Endothelial cell of umbilical vein (primary cell): ENCODE data around the gene CRKL. TPM values are rescaled to one million over a fixed set of nuclear protein-coding genes. Genes with fewer than 3 reads are reported as not detected.

Experiments
- BruUV-seq: library from RNA; stranded (reverse); fragments of 400-500 nt; replicated peaks from 2 replicates; lab custom pipeline; 2021; lab: Mats Ljungman, UMichigan
- CTCF ChIA-PET: fragments of 300-600, 350-600 bp; sonication (Branson Sonifier 250); formaldehyde crosslinking; loops from one replicate; lab custom pipeline; 2021; ENCODE audit warnings: antibody characterized with exemption, inconsistent platforms; lab: Charles Lee
- POLR2A ChIA-PET: fragments of 300-600, 350-600 bp; sonication (Branson Sonifier 250); formaldehyde crosslinking; loops from one replicate; lab custom pipeline; 2021; ENCODE audit warnings: antibody characterized with exemption, inconsistent platforms; lab: Charles Lee
- DNase-seq: peaks from one replicate; pipeline ENCODE4 v3.0.0-alpha.2; 2011; ENCODE audit warnings: low read depth, low spot score
- FAIRE-seq: peaks from 2 replicates; lab custom pipeline; 2011; peaks lifted over from hg19 to GRCh38; lab: Jason Lieb, UNC
- H2AFZ ChIP-seq: 2 replicates; pipeline ENCODE4 v1.6.0; 2012; ENCODE audit warnings: low read depth, low read length, control low read depth, inconsistent platforms
- H3K27ac ChIP-seq: 2 replicates; pipeline ENCODE4 v1.5.1; 2011; ENCODE audit warnings: low read depth, mild to moderate bottlenecking, control low read depth, low read length, moderate library complexity; ENCODE audit not compliant: insufficient read depth
- H3K27me3 ChIP-seq, 2 experiments: 2 replicates each; pipeline versions ENCODE4 v1.6.0 to v1.6.1; 2011; ENCODE audit warnings: low read length in 2 of 2, mixed read lengths in 1 of 2; ENCODE audit not compliant: control insufficient read depth in 2 of 2, insufficient read depth in 2 of 2
- H3K36me3 ChIP-seq, 2 experiments: 2 replicates in 1 of 2; 3 replicates in 1 of 2; pipeline ENCODE4 v1.5.1; 2011; ENCODE audit warnings: low read length in 2 of 2, mild to moderate bottlenecking in 1 of 2, moderate library complexity in 1 of 2; ENCODE audit not compliant: control insufficient read depth in 2 of 2, insufficient read depth in 2 of 2; ENCODE audit errors: extremely low read depth in 1 of 2
- H3K4me1 ChIP-seq: 3 replicates; pipeline ENCODE4 v1.5.1; 2011; ENCODE audit warnings: mild to moderate bottlenecking, low read length; ENCODE audit not compliant: control insufficient read depth, insufficient read depth; ENCODE audit errors: extremely low read depth
- H3K4me2 ChIP-seq: 2 replicates; pipeline ENCODE4 v1.6.1; 2011; ENCODE audit warnings: low read length, control low read depth, mixed read lengths; ENCODE audit not compliant: insufficient read depth
- H3K4me3 ChIP-seq, 3 experiments: fragments of 200-600 bp in 1 of 3; sonication (generic), shearing (Covaris generic) in 1 of 3; replicated peaks in 1 of 3; 2 replicates each; pipeline ENCODE4 v1.5.1; 2011 to 2016; ENCODE audit warnings: control low read depth in 3 of 3, low read length in 3 of 3, mild to moderate bottlenecking in 2 of 3, inconsistent platforms in 1 of 3, low read depth in 1 of 3, moderate library complexity in 1 of 3; ENCODE audit not compliant: insufficient read depth in 1 of 3
- H3K79me2 ChIP-seq: 2 replicates; pipeline ENCODE4 v1.6.0; 2012; ENCODE audit warnings: low read length, inconsistent platforms; ENCODE audit not compliant: control insufficient read depth, insufficient read depth
- H3K9ac ChIP-seq: replicated peaks from 2 replicates; pipeline ENCODE3; 2011; ENCODE audit warnings: low read length, control low read depth; ENCODE audit not compliant: insufficient read depth; ENCODE audit errors: extremely low read depth
- H3K9me1 ChIP-seq: replicated peaks from 3 replicates; pipeline ENCODE4 v1.6.0; 2011; ENCODE audit warnings: mild to moderate bottlenecking, low read length; ENCODE audit not compliant: control insufficient read depth, insufficient read depth; ENCODE audit errors: extremely low read depth
- H3K9me3 ChIP-seq: replicated peaks from 2 replicates; pipeline ENCODE4 v1.5.1; 2012; ENCODE audit warnings: low read length, inconsistent platforms; ENCODE audit not compliant: control insufficient read depth, insufficient read depth
- H4K20me1 ChIP-seq: replicated peaks from 2 replicates; pipeline ENCODE3; 2011; ENCODE audit warnings: mild to moderate bottlenecking, low read length; ENCODE audit not compliant: control insufficient read depth, insufficient read depth; ENCODE audit errors: extremely low read depth
- EZH2 ChIP-seq: IDR thresholded peaks from 2 replicates; pipeline ENCODE4 v1.6.1; 2012; ENCODE audit warnings: borderline replicate concordance, low read depth, mild to moderate bottlenecking, moderate library complexity, low read length, inconsistent platforms; ENCODE audit not compliant: severe bottlenecking
- FOS ChIP-seq: IDR thresholded peaks from 2 replicates; pipeline ENCODE4 v1.6.1; 2011; ENCODE audit warnings: mild to moderate bottlenecking, low read length, moderate library complexity, borderline replicate concordance; ENCODE audit not compliant: insufficient read depth
- GATA2 ChIP-seq: IDR thresholded peaks from 2 replicates; pipeline ENCODE4 v1.7.0; 2011; ENCODE audit warnings: low read depth, mild to moderate bottlenecking, moderate library complexity, mixed read lengths, low read length; ENCODE audit not compliant: insufficient read length, insufficient read depth
- JUN ChIP-seq: IDR thresholded peaks from 2 replicates; pipeline ENCODE4 v1.6.1; 2011; ENCODE audit warnings: borderline replicate concordance, low read depth; ENCODE audit not compliant: insufficient read length, insufficient read depth
- MAX ChIP-seq: IDR thresholded peaks from 2 replicates; pipeline ENCODE4 v1.6.1; 2011; ENCODE audit not compliant: insufficient read depth, insufficient read length
- MYC ChIP-seq: IDR thresholded peaks from one replicate; pipeline ENCODE4 v1.6.1; 2011; ENCODE audit warnings: mild to moderate bottlenecking, low read depth, low read length
- POLR2A ChIP-seq: IDR thresholded peaks from 2 replicates; pipeline ENCODE4 v1.6.1; 2012; ENCODE audit warnings: low read depth, mild to moderate bottlenecking, control low read depth, low read length
- POLR2AphosphoS5 ChIP-seq: IDR thresholded peaks from 2 replicates; pipeline ENCODE4 v1.6.1; 2012; ENCODE audit warnings: low read depth, mild to moderate bottlenecking, control low read depth, low read length, moderate library complexity; ENCODE audit not compliant: insufficient read depth
- dilution Hi-C: fragments of 300-500 bp; cut with MboI; formaldehyde crosslinking; loops from one replicate; pipeline ENCODE4 v1.15.0; 2019; ENCODE audit warnings: low sequenced_read_pairs; ENCODE audit not compliant: extremely low pct_ligation_motif_present
- intact Hi-C: fragments of 100-400 bp; cut with micrococcal nuclease; formaldehyde crosslinking; loops from one replicate; pipeline ENCODE4 v1.10.0; 2022
- polyA plus RNA-seq, 4 experiments: library from polyadenylated mRNA; depleted of rRNA in 3 of 4; stranded (reverse) in 3 of 4; unstranded in 1 of 4; fragments of >200 nt; gene quantifications; 2 replicates each; pipeline versions ENCODE4 v1.2.1 to v1.2.3, GENCODE V29; 2011 to 2012; ENCODE audit warnings: missing spikeins in 1 of 4
- total RNA-seq: library from RNA; stranded (reverse); gene quantifications from 2 replicates; pipeline ENCODE4 v1.2.3, GENCODE V29; 2021
- TF ChIP-seq, protein P1 (sequence below), 2 donors: IDR thresholded peaks; 1 replicate in 1 of 2; 2 replicates in 1 of 2; pipeline ENCODE4 v1.5.1; 2011; ENCODE audit warnings: low read length in 2 of 2, mild to moderate bottlenecking in 2 of 2, moderate library complexity in 2 of 2, control low read depth in 1 of 2, inconsistent platforms in 1 of 2, low read depth in 1 of 2; ENCODE audit not compliant: insufficient read depth in 1 of 2; ENCODE audit errors: extremely low read depth in 1 of 2

CRKL gene
- total and polyA plus RNA-seq, 2 donors (not counting 3 experiments of a cell fraction or from before 2014, with no cell fraction given) = 18.0 to 50.6 TPM

DNA sequence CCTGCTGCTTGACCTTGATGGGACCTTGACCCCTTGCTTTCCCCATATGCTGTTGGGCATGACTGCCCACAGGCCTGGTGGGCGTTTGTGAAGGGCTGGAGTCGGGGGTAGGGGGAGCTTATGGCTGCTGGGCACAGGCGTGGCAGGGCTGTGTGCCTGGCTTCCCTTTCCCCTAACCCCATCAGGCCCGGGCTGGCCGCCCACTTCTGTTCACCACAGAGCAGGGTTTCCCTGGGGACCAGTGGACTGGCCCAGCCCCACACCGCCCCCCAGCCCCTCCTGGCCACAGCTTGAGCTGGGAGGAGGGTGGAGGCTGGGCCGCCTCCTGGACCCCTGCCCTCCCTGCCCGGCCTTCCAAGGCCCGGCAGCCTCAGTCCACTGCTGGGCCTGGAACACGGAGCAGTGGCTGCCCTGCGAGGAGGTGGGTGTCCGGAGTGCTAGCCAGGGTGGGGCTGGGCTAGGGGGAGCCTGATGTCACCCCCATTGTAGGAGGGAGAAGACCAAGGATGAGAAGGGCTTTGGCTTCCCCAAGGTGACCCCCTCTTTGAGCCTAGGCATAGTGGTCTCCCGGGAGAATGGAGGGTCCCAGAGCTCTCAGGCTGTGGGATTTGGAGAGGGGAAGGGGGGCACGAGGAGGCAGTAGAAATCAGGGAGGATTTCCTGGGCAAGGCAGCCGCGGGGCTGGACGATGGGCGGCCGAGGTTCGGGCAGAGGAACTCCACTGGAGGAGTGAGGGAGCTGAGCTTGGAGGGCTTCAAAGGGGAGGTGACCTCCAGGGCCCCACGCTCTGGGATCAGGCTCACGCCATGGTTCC, 49.9 kb downstream of the CRKL start, which contains the start of gene AIFM3:
Gene AIFM3, plus strand, starts transcription at position 373 of the 814 bp plus-strand sequence. CDS start 690 bp downstream, outside the sequence.
- H3K9me1 ChIP-seq = no peaks in the 10 kb centered on the region
- ChIA-PET CTCF (interaction anchor here (0.6 to 2.1 kb wide), 3 partner anchors 10 to 81 kb away, joined by 3 to 6 read pairs (median 4); no protein-coding TSS in a partner anchor), POLR2A (no interaction called here)
- no peaks in the 10 kb centered on the region for H3K9me3 ChIP-seq
- no peak within 1 kb of the TSS for H3K4me2 ChIP-seq
- no peak within 1 kb of the TSS for H2AFZ ChIP-seq
- no peak within 1 kb of the TSS for H3K4me3 ChIP-seq
- dilution Hi-C loops (no loop called here), intact Hi-C loops (no loop called here)
- no peak within 1 kb of the TSS for H3K27ac ChIP-seq
- no peak within 1 kb of the TSS for H3K9ac ChIP-seq
- no TSS peak for BruUV-seq
- no peaks in the 10 kb centered on the region for H3K79me2 ChIP-seq
- FAIRE-seq (no peak), DNase-seq (no peak)
- H3K27me3 ChIP-seq = peaks cover 4 to 18% of the 10 kb centered on the region in 2 experiments
- H3K4me1 ChIP-seq = no peaks in the 10 kb centered on the region
- TF ChIP-seq GATA2 (no peak), POLR2AphosphoS5 (no peak), MAX (no peak), MYC (no peak), EZH2 (no peak), JUN (no peak), FOS (no peak), POLR2A (no peak)
- TF ChIP-seq, protein P1, sequence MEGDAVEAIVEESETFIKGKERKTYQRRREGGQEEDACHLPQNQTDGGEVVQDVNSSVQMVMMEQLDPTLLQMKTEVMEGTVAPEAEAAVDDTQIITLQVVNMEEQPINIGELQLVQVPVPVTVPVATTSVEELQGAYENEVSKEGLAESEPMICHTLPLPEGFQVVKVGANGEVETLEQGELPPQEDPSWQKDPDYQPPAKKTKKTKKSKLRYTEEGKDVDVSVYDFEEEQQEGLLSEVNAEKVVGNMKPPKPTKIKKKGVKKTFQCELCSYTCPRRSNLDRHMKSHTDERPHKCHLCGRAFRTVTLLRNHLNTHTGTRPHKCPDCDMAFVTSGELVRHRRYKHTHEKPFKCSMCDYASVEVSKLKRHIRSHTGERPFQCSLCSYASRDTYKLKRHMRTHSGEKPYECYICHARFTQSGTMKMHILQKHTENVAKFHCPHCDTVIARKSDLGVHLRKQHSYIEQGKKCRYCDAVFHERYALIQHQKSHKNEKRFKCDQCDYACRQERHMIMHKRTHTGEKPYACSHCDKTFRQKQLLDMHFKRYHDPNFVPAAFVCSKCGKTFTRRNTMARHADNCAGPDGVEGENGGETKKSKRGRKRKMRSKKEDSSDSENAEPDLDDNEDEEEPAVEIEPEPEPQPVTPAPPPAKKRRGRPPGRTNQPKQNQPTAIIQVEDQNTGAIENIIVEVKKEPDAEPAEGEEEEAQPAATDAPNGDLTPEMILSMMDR (IDR thresholded peaks at IDR 0.05; ENCODE audit: extremely low read depth in 1 of 2, insufficient read depth in 1 of 2, low read depth in 1 of 2, low read length in 2 of 2) = no peak
- no peaks in the 10 kb centered on the region for H4K20me1 ChIP-seq
- no peaks in the 10 kb centered on the region for H3K36me3 ChIP-seq
